NCI-H2171 treated with DMSO at 0.1 percent for 48 hours (cell line): ENCODE measurements around the gene ASCL5.
"Not testable (repeated sequence)": the region's sequence is repeated elsewhere in the genome, so short reads cannot be mapped to it uniquely, and the experiment has no call there.

Experiments used
- DNase-seq: peaks from one replicate; lab custom pipeline; 2025; lab: John Stamatoyannopoulos, UW

ASCL5 gene

GRCh38 chr1:201126832-201127754 is at the start of gene ASCL5:
Gene ASCL5 (minus strand): TSS chr1:201127184. CDS start chr1:201115372, 11,812 bp downstream.
- DNase-seq, result no peak

- no peak for DNase-seq
Measured at GRCh38 chr1:201175820-201176500, 49.0 kb upstream of the ASCL5 start.

GRCh38 chr1:201173736-201174135 is 46.8 kb upstream of the ASCL5 start:
- DNase-seq, result no peak

- DNase-seq, result no peak
Measured at GRCh38 chr1:201172999-201173610, 46.1 kb upstream of the ASCL5 start.

- DNase-seq, result no peak
Measured at GRCh38 chr1:201172326-201172725, 45.3 kb upstream of the ASCL5 start.

GRCh38 chr1:201171063-201172036 is 44.4 kb upstream of the ASCL5 start:
- DNase-seq, result peak; percentile 70

- DNase-seq, result peak; percentile 90
Measured at GRCh38 chr1:201170533-201171062, 43.6 kb upstream of the ASCL5 start.

GRCh38 chr1:201169971-201170532 is 43.1 kb upstream of the ASCL5 start:
- no peak for DNase-seq

- no peak for DNase-seq
Measured at GRCh38 chr1:201169203-201169602, 42.2 kb upstream of the ASCL5 start.

GRCh38 chr1:201167041-201167991 is 40.3 kb upstream of the ASCL5 start:
- no peak for DNase-seq

- DNase-seq, result no peak
Measured at GRCh38 chr1:201164645-201165044, 37.7 kb upstream of the ASCL5 start.

- DNase-seq, result no peak
Measured at GRCh38 chr1:201163707-201164106, 36.7 kb upstream of the ASCL5 start.

GRCh38 chr1:201163036-201163435 is 36.1 kb upstream of the ASCL5 start:
- not testable (repeated sequence) for DNase-seq

- DNase-seq, result no peak
Measured at GRCh38 chr1:201157949-201158348, 31.0 kb upstream of the ASCL5 start.

- peak; percentile 4 for DNase-seq
Measured at GRCh38 chr1:201156819-201157218, 29.8 kb upstream of the ASCL5 start.

- no peak for DNase-seq
Measured at GRCh38 chr1:201156346-201156745, 29.4 kb upstream of the ASCL5 start.

- no peak for DNase-seq
Measured at GRCh38 chr1:201155354-201155753, 28.4 kb upstream of the ASCL5 start.

- peak; percentile 95 for DNase-seq
Measured at GRCh38 chr1:201154389-201155165, 27.6 kb upstream of the ASCL5 start, which contains the start of gene TMEM9. Gene TMEM9 (minus strand): TSS chr1:201154474. CDS start chr1:201153923, 551 bp downstream.
